CD4-positive, alpha-beta T cell (primary cell): ENCODE measurements around the gene UNC13C. TPM values are rescaled to one million over a fixed set of nuclear protein-coding genes. Genes with fewer than 3 reads are reported as not detected.

Experiments used
- ATAC-seq: fragments of 200-7000 bp; cut with Tn5 transposase; one replicate; pipeline ENCODE4 v1.10.0; 2022; ENCODE audit warnings: mild to moderate bottlenecking; ENCODE audit not compliant: poor library complexity
- CTCF ChIA-PET: fragments of 350-600 bp; sonication (Branson Sonifier 250); formaldehyde crosslinking; loops from one replicate; lab custom pipeline; 2021; ENCODE audit warnings: antibody characterized with exemption, inconsistent platforms; lab: Charles Lee
- POLR2A ChIA-PET: fragments of 350-600 bp; sonication (Branson Sonifier 250); formaldehyde crosslinking; loops from one replicate; lab custom pipeline; 2021; ENCODE audit warnings: antibody characterized with exemption, inconsistent platforms; lab: Charles Lee
- DNase-seq, 14 experiments: peaks; one replicate each; pipeline ENCODE4 v3.0.0-alpha.2; 2013 to 2020; ENCODE audit warnings: mixed read lengths in 2 of 14
- H3K27ac ChIP-seq, 2 donors: one replicate each; pipeline versions ENCODE4 v1.5.1 to v1.7.0; 2013; ENCODE audit warnings: low read length in 2 of 2, low read depth in 1 of 2, mild to moderate bottlenecking in 1 of 2
- H3K27me3 ChIP-seq, 2 experiments: 1 replicate in 1 of 2; 2 replicates in 1 of 2; pipeline versions ENCODE4 v1.6.1 to v1.7.0; 2013; ENCODE audit warnings: low read length in 2 of 2, control low read depth in 1 of 2, mild to moderate bottlenecking in 1 of 2, moderate library complexity in 1 of 2; ENCODE audit not compliant: insufficient read depth in 2 of 2, control insufficient read depth in 1 of 2
- H3K36me3 ChIP-seq: one replicate; pipeline ENCODE4 v1.6.1; 2013; ENCODE audit warnings: low read length, control low read depth; ENCODE audit not compliant: insufficient read depth
- H3K4me1 ChIP-seq: one replicate; pipeline ENCODE4 v1.6.1; 2013; ENCODE audit warnings: low read length, control low read depth; ENCODE audit not compliant: insufficient read depth
- H3K4me3 ChIP-seq: one replicate; pipeline ENCODE4 v1.5.1; 2013; ENCODE audit warnings: mild to moderate bottlenecking, low read length, moderate library complexity
- H3K9me3 ChIP-seq, 2 experiments: 1 replicate in 1 of 2; 2 replicates in 1 of 2; pipeline versions ENCODE4 v1.6.1 to v1.7.0; 2013; ENCODE audit warnings: low read length in 2 of 2, mild to moderate bottlenecking in 2 of 2, control low read depth in 1 of 2, moderate library complexity in 1 of 2; ENCODE audit not compliant: control insufficient read depth in 1 of 2, insufficient read depth in 1 of 2
- H3K27ac Mint-ChIP-seq: one replicate; pipeline ENCODE4 v1.8.0; 2020; ENCODE audit warnings: mixed read lengths
- H3K27me3 Mint-ChIP-seq: one replicate; pipeline ENCODE4 v1.8.0; 2021; ENCODE audit warnings: mixed read lengths
- H3K36me3 Mint-ChIP-seq: one replicate; pipeline ENCODE4 v1.8.0; 2021; ENCODE audit warnings: low read depth, mixed read lengths
- H3K4me1 Mint-ChIP-seq: one replicate; pipeline ENCODE4 v1.8.0; 2021; ENCODE audit warnings: low read depth, mixed read lengths
- H3K4me3 Mint-ChIP-seq: one replicate; pipeline ENCODE4 v1.8.0; 2020; ENCODE audit warnings: mild to moderate bottlenecking, mixed read lengths
- H3K9me3 Mint-ChIP-seq: one replicate; pipeline ENCODE4 v1.8.0; 2020; ENCODE audit warnings: mixed read lengths
- intact Hi-C, 2 experiments: fragments of 100-400 bp; cut with DNase I in 1 of 2; cut with micrococcal nuclease in 1 of 2; formaldehyde crosslinking; loops; one replicate each; pipeline versions ENCODE4 v1.15.1 to v1.9.0; 2023 to 2025; cut with DNase I, micrococcal nuclease
- total RNA-seq, 174 experiments: library from RNA in 2 of 174; stranded (reverse) in 2 of 174; gene quantifications; one replicate each; pipeline ENCODE4 v1.2.3 and lab custom pipeline; 2021 to 2026
- TF ChIP-seq, protein P1 (sequence below): fragments of 200-600 bp; IDR thresholded peaks from one replicate; pipeline ENCODE4 v1.8.0; 2022; ENCODE audit warnings: antibody characterized with exemption, mild to moderate bottlenecking

UNC13C gene
- total RNA-seq, 2 experiments from 2014 or later, result not detected

DNA sequence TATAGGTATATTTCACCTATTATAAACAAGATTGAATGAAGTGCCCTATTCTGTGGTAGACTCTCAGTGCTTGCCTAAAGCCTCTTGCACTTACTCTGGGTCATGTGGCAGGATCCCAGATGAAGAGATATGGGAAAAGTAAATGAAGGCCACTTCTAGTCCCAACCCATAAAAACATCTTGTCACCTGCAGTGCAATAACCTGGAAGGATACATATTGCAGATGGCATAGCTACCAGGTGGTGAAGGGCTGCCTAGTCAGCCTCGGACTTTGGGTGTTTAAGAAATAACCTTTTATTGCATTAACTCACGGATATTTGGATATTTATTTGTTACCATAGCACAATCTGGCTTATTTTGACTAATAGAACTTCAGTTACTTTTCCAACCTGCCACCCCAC, 367.1 kb downstream of the UNC13C start:
- Histone ChIP-seq H3K9me3 (peaks cover 3 to 4% of the 10 kb centered on the region in 2 experiments), H3K4me3 (no peak overlapping the region), H3K4me1 (no peaks in the 10 kb centered on the region), H3K36me3 (no peaks in the 10 kb centered on the region), H3K27me3 (no peaks in the 10 kb centered on the region), H3K27ac (no peak overlapping the region)
- no peak overlapping the region for H3K4me3 Mint-ChIP-seq
- ChIA-PET POLR2A (no interaction called here), CTCF (no interaction called here)
- H3K4me1 Mint-ChIP-seq, result no peaks in the 10 kb centered on the region
- H3K27me3 Mint-ChIP-seq, result no peaks in the 10 kb centered on the region
- intact Hi-C loops, result no loop called here
- DNase-seq (no peak), ATAC-seq (no peak)
- H3K27ac Mint-ChIP-seq, result no peak overlapping the region
- no peaks in the 10 kb centered on the region for H3K36me3 Mint-ChIP-seq
- TF ChIP-seq, protein P1, sequence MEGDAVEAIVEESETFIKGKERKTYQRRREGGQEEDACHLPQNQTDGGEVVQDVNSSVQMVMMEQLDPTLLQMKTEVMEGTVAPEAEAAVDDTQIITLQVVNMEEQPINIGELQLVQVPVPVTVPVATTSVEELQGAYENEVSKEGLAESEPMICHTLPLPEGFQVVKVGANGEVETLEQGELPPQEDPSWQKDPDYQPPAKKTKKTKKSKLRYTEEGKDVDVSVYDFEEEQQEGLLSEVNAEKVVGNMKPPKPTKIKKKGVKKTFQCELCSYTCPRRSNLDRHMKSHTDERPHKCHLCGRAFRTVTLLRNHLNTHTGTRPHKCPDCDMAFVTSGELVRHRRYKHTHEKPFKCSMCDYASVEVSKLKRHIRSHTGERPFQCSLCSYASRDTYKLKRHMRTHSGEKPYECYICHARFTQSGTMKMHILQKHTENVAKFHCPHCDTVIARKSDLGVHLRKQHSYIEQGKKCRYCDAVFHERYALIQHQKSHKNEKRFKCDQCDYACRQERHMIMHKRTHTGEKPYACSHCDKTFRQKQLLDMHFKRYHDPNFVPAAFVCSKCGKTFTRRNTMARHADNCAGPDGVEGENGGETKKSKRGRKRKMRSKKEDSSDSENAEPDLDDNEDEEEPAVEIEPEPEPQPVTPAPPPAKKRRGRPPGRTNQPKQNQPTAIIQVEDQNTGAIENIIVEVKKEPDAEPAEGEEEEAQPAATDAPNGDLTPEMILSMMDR, result no peak
- peaks cover 8% of the 10 kb centered on the region for H3K9me3 Mint-ChIP-seq

GRCh38 chr15:54345827-54346226, 367.6 kb downstream of the UNC13C start:
- Histone ChIP-seq H3K4me1 (no peaks in the 10 kb centered on the region), H3K36me3 (no peaks in the 10 kb centered on the region), H3K27ac (no peak overlapping the region), H3K9me3 (peaks cover 3 to 4% of the 10 kb centered on the region in 2 experiments), H3K27me3 (no peaks in the 10 kb centered on the region), H3K4me3 (no peak overlapping the region)
- Mint-ChIP-seq H3K36me3 (no peaks in the 10 kb centered on the region), H3K27me3 (no peaks in the 10 kb centered on the region), H3K9me3 (peaks cover 8% of the 10 kb centered on the region), H3K4me3 (no peak overlapping the region), H3K27ac (no peak overlapping the region), H3K4me1 (no peaks in the 10 kb centered on the region)
- DNase-seq (no peak), ATAC-seq (no peak)
- intact Hi-C loops, result no loop called here
- TF ChIP-seq, protein P1, result no peak
- POLR2A ChIA-PET, result no interaction called here
- CTCF ChIA-PET, result no interaction called here

DNA sequence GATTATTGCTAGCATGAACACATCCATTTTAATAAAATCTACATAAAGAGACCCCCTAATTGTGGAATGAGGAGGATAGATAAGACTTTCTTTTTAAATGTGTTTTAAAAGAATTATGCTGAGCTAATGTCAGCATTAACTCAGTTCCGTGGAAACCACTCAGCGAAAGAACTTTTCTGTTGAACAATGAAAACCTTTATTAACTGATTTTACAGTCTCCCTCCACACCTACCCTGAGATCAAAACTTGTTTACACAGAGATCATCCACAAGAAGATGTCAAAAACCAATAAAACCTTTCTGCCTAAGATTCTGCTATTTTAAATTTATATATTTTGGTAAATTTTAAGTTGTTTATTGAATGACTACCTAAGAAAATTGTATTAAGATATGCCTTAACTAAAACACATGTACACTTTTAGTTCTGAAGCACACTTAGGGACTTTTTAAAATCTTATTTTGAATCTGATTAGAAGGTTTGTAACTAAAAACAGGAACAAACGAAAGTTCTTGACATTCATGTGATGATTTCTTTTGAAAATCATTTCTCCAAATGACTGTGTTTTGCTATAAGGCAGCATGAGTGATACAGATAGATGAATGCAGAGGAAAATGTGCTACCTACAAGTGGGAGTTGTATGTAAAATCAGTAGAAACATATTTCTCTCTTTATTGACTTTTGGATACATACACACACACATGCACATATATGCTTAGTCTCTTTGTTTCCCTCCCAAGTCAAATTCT, 369.0 kb downstream of the UNC13C start:
- ChIA-PET CTCF (no interaction called here), POLR2A (no interaction called here)
- Histone ChIP-seq H3K4me3 (no peak overlapping the region), H3K9me3 (peaks cover 3 to 4% of the 10 kb centered on the region in 2 experiments), H3K36me3 (no peaks in the 10 kb centered on the region), H3K4me1 (no peaks in the 10 kb centered on the region), H3K27ac (no peak overlapping the region), H3K27me3 (no peaks in the 10 kb centered on the region)
- Mint-ChIP-seq H3K27me3 (no peaks in the 10 kb centered on the region), H3K4me1 (no peaks in the 10 kb centered on the region), H3K9me3 (peaks cover 8% of the 10 kb centered on the region), H3K36me3 (no peaks in the 10 kb centered on the region), H3K4me3 (no peak overlapping the region), H3K27ac (no peak overlapping the region)
- ATAC-seq (no peak), DNase-seq (no peak)
- intact Hi-C loops, result no loop called here
- TF ChIP-seq, protein P1, result no peak
